Smooth muscle cell (in vitro differentiated cells): ENCODE measurements around the gene SPOCK3. TPM values are rescaled to one million over a fixed set of nuclear protein-coding genes. Genes with fewer than 3 reads are reported as not detected.

Experiments used
- DNase-seq: peaks from one replicate; lab custom pipeline; 2025; ENCODE audit not compliant: unreplicated experiment; lab: John Stamatoyannopoulos, UW
- H2AFZ ChIP-seq: fragments of 200-600 bp; sonication (generic); 2 replicates; pipeline ENCODE4 v1.6.0; 2016; ENCODE audit warnings: antibody characterized with exemption, low read depth, mild to moderate bottlenecking
- H3F3A ChIP-seq: fragments of 200-600 bp; sonication (generic); 2 replicates; pipeline ENCODE4 v1.6.0; 2017; ENCODE audit warnings: antibody characterized with exemption, low read depth
- H3K27ac ChIP-seq: fragments of 200-600 bp; sonication (generic); 2 replicates; pipeline ENCODE4 v1.5.1; 2016; ENCODE audit warnings: low read depth, mild to moderate bottlenecking
- H3K27me3 ChIP-seq: fragments of 200-600 bp; sonication (generic); 2 replicates; pipeline ENCODE4 v1.6.1; 2016; ENCODE audit warnings: low read depth, mild to moderate bottlenecking
- H3K36me3 ChIP-seq: fragments of 200-600 bp; sonication (generic); 2 replicates; pipeline ENCODE4 v1.5.1; 2016; ENCODE audit warnings: low read depth
- H3K4me1 ChIP-seq: fragments of 200-600 bp; sonication (generic); 2 replicates; pipeline ENCODE4 v1.5.1; 2016; ENCODE audit warnings: low read depth
- H3K4me2 ChIP-seq: fragments of 200-600 bp; sonication (generic); 2 replicates; pipeline ENCODE4 v1.6.0; 2016; ENCODE audit warnings: mild to moderate bottlenecking
- H3K4me3 ChIP-seq: fragments of 200-600 bp; sonication (generic); 2 replicates; pipeline ENCODE4 v1.5.1; 2016; ENCODE audit warnings: mild to moderate bottlenecking
- H3K79me2 ChIP-seq: fragments of 200-600 bp; sonication (generic); 2 replicates; pipeline ENCODE4 v1.6.0; 2016; ENCODE audit warnings: low read depth, mild to moderate bottlenecking
- H3K9ac ChIP-seq: fragments of 200-600 bp; sonication (generic); 2 replicates; pipeline ENCODE4 v1.6.0; 2016; ENCODE audit warnings: low read depth
- H3K9me3 ChIP-seq: fragments of 200-600 bp; sonication (generic); replicated peaks from 2 replicates; pipeline ENCODE4 v1.5.1; 2016; ENCODE audit warnings: low read depth
- H4K20me1 ChIP-seq: fragments of 200-600 bp; sonication (generic); 2 replicates; pipeline ENCODE4 v1.6.0; 2016; ENCODE audit warnings: low read depth
- CTCF ChIP-seq: fragments of 200-600 bp; sonication (generic); IDR thresholded peaks from 2 replicates; pipeline ENCODE4 v1.5.1; 2017; ENCODE audit warnings: borderline replicate concordance, mild to moderate bottlenecking, antibody characterized with exemption; ENCODE audit not compliant: insufficient read depth, poor library complexity, severe bottlenecking
- WGBS: methylation state at CpG from one replicate; pipeline ENCODE4 v1.1.7; 2016; ENCODE audit warnings: low lambda C conversion rate; 5-methylcytosine and 5-hydroxymethylcytosine counted together
- polyA plus RNA-seq: library from polyadenylated mRNA; unstranded; fragments of >200 nt; fragmentation: Nextera tagmentation; extraction: Ambion mirVana; gene quantifications from 2 replicates; pipeline ENCODE4 v1.2.1, GENCODE V29; 2016
- total RNA-seq: library from RNA; depleted of rRNA; stranded (reverse); fragments of >200 nt; gene quantifications from 2 replicates; pipeline ENCODE4 v1.2.3, GENCODE V29; 2014

Gene SPOCK3
- total and polyA plus RNA-seq, 2 experiments from 2014 or later: 0.49 TPM; not detected in 1

- TF ChIP-seq CTCF: no peak
- 19% methylated on average over 1 of the region's 1 CpG for WGBS
- Histone ChIP-seq H3K36me3 (no peaks in the 10 kb centered on the region), H3K4me1 (no peaks in the 10 kb centered on the region), H3K4me2 (no peak overlapping the region), H3K27ac (no peak overlapping the region), H3K9ac (no peak overlapping the region), H3K27me3 (no peaks in the 10 kb centered on the region), H3K79me2 (no peaks in the 10 kb centered on the region), H3K9me3 (no peaks in the 10 kb centered on the region), H3F3A (no peaks in the 10 kb centered on the region), H3K4me3 (no peak overlapping the region), H4K20me1 (no peaks in the 10 kb centered on the region), H2AFZ (no peak overlapping the region)
- DNase-seq: no peak
These were observed 134.2 kb downstream of the SPOCK3 start for GRCh38 chr4:167100120-167100519.

DNA sequence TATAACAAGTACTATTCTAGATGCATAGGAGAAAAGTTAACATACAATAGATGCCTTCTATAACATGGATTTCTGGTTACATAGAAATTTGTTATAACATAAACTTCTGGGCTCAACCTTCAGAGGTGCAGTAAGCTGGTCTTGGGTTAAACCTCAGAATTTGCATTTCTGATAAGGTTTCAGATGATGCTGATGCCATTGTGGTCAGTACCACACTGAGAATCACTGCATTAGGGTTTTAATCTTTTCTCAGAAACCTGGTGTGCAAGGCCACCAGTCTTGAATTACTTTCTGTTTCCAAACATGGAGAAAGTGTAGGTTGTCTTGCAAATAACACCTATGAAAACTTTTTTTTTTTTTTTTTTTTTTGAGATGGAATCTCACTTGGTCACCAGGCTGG, 146.2 kb downstream of the SPOCK3 start:
- no peaks in the 10 kb centered on the region for H3F3A ChIP-seq
- no peak overlapping the region for H3K27ac ChIP-seq
- H3K4me3 ChIP-seq: no peak overlapping the region
- no peaks in the 10 kb centered on the region for H3K9me3 ChIP-seq
- no peak overlapping the region for H3K9ac ChIP-seq
- no peaks in the 10 kb centered on the region for H3K27me3 ChIP-seq
- H3K79me2 ChIP-seq: no peaks in the 10 kb centered on the region
- no peak overlapping the region for H2AFZ ChIP-seq
- no peaks in the 10 kb centered on the region for H3K36me3 ChIP-seq
- no peak overlapping the region for H3K4me2 ChIP-seq
- H3K4me1 ChIP-seq: no peaks in the 10 kb centered on the region
- TF ChIP-seq CTCF: no peak
- H4K20me1 ChIP-seq: no peaks in the 10 kb centered on the region
- no peak for DNase-seq

GRCh38 chr4:167084321-167084720, 150.0 kb downstream of the SPOCK3 start:
- no peak for TF ChIP-seq CTCF
- DNase-seq: no peak
- Histone ChIP-seq H3K9ac (no peak overlapping the region), H3K9me3 (no peaks in the 10 kb centered on the region), H3K27ac (no peak overlapping the region), H3K27me3 (no peaks in the 10 kb centered on the region), H4K20me1 (no peaks in the 10 kb centered on the region), H3F3A (no peaks in the 10 kb centered on the region), H3K79me2 (no peaks in the 10 kb centered on the region), H3K36me3 (no peaks in the 10 kb centered on the region), H3K4me3 (no peak overlapping the region), H3K4me1 (no peaks in the 10 kb centered on the region), H2AFZ (no peak overlapping the region), H3K4me2 (no peak overlapping the region)
- WGBS: 60% methylated on average over 2 of the region's 2 CpGs

DNA sequence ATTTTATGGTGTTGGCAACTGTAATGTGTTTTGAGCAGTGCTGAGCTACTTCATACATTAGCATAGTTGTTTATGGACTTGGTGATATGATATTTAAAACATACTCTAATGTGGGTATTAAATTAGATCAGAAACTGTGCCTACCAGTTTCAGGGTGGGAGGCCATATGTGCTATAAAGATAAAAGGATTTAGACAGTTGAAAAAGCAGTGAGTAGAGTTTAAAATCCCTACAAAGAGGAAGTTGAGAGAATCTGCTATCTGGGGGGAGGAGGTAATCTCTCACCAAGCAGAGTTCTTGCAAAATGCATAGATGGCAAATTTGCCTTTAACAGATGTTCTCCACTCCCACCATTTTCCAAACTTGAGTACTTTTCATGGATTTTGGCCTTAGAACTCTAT, 154.5 kb downstream of the SPOCK3 start:
- Histone ChIP-seq H3K4me2 (no peak overlapping the region), H3F3A (no peaks in the 10 kb centered on the region), H4K20me1 (no peaks in the 10 kb centered on the region), H3K36me3 (no peaks in the 10 kb centered on the region), H3K27ac (no peak overlapping the region), H3K9me3 (no peaks in the 10 kb centered on the region), H3K79me2 (no peaks in the 10 kb centered on the region), H3K4me3 (no peak overlapping the region), H3K9ac (no peak overlapping the region), H3K27me3 (peaks cover 10% of the 10 kb centered on the region), H3K4me1 (no peaks in the 10 kb centered on the region), H2AFZ (no peak overlapping the region)
- TF ChIP-seq CTCF: no peak
- DNase-seq: no peak
